KMS-11 (cell line): ENCODE data around the gene TOX2.

Experiments
- H2AFZ ChIP-seq: fragments of 200-600 bp; sonication (generic); 2 replicates; pipeline ENCODE4 v1.6.1; 2016; ENCODE audit warnings: antibody characterized with exemption, mixed run types, low read depth
- H3K27ac ChIP-seq: fragments of 200-600 bp; sonication (generic); 2 replicates; pipeline ENCODE4 v1.6.1; 2016; ENCODE audit warnings: mild to moderate bottlenecking, mixed run types
- H3K27me3 ChIP-seq: fragments of 200-600 bp; sonication (generic); 2 replicates; pipeline ENCODE4 v1.6.1; 2017; ENCODE audit warnings: mild to moderate bottlenecking, low read depth, mixed run types, moderate library complexity; ENCODE audit not compliant: insufficient read depth
- H3K36me3 ChIP-seq: fragments of 200-600 bp; sonication (generic); 2 replicates; pipeline ENCODE4 v1.6.1; 2017; ENCODE audit warnings: mild to moderate bottlenecking, mixed run types; ENCODE audit not compliant: insufficient read depth
- H3K4me1 ChIP-seq: fragments of 200-600 bp; sonication (generic); 2 replicates; pipeline ENCODE4 v1.6.1; 2016; ENCODE audit warnings: mild to moderate bottlenecking, low read depth, mixed run types; ENCODE audit not compliant: poor library complexity, severe bottlenecking
- H3K4me2 ChIP-seq: fragments of 200-600 bp; sonication (generic); 2 replicates; pipeline ENCODE4 v1.7.0; 2016; ENCODE audit warnings: mild to moderate bottlenecking, mixed run types
- H3K4me3 ChIP-seq: fragments of 200-600 bp; sonication (generic); IDR thresholded peaks from 2 replicates; pipeline ENCODE4 v1.6.1; 2017; ENCODE audit warnings: low read depth, low read length, mixed read lengths; ENCODE audit not compliant: insufficient read depth
- H3K79me2 ChIP-seq: fragments of 200-600 bp; sonication (generic); 2 replicates; pipeline ENCODE4 v1.6.1; 2016; ENCODE audit warnings: low read depth, mixed run types; ENCODE audit not compliant: insufficient read depth
- H3K9ac ChIP-seq: fragments of 200-600 bp; sonication (generic); 2 replicates; pipeline ENCODE4 v1.6.1; 2016; ENCODE audit warnings: mild to moderate bottlenecking, mixed run types
- H4K20me1 ChIP-seq: fragments of 200-600 bp; sonication (generic); 2 replicates; pipeline ENCODE4 v1.6.1; 2016; ENCODE audit warnings: mild to moderate bottlenecking, mixed run types; ENCODE audit not compliant: insufficient read depth
- CTCF ChIP-seq: fragments of 200-600 bp; sonication (generic); conservative IDR thresholded peaks from 2 replicates; pipeline ENCODE4 v1.6.1; 2017; ENCODE audit warnings: low read depth, mild to moderate bottlenecking, antibody characterized with exemption, low read length, moderate library complexity, mixed read lengths

Gene TOX2

GRCh38 chr20:43975096-43975768 is 60.6 kb downstream of the TOX2 start:
- no peak for TF ChIP-seq CTCF
- Histone ChIP-seq H3K27ac (no peak overlapping the region), H3K9ac (no peak overlapping the region), H3K4me1 (peaks cover 54% of the 10 kb centered on the region), H3K4me3 (no peak overlapping the region), H3K36me3 (no peaks in the 10 kb centered on the region), H3K4me2 (no peak overlapping the region), H2AFZ (no peak overlapping the region), H3K79me2 (peaks cover 11% of the 10 kb centered on the region; the same call in 1 of the 2 replicates), H3K27me3 (no peaks in the 10 kb centered on the region), H4K20me1 (no peaks in the 10 kb centered on the region)

- TF ChIP-seq CTCF, result no peak
- Histone ChIP-seq H3K36me3 (no peaks in the 10 kb centered on the region), H3K27me3 (no peaks in the 10 kb centered on the region), H4K20me1 (no peaks in the 10 kb centered on the region), H3K4me3 (no peak overlapping the region), H3K4me1 (peaks cover 64% of the 10 kb centered on the region), H3K79me2 (no peaks in the 10 kb centered on the region; the same call in 1 of the 2 replicates), H3K27ac (no peak overlapping the region), H3K9ac (no peak overlapping the region), H2AFZ (no peak overlapping the region), H3K4me2 (no peak overlapping the region)
Measured at GRCh38 chr20:43976547-43976946, 61.9 kb downstream of the TOX2 start.

- Histone ChIP-seq H3K4me2 (no peak overlapping the region), H3K9ac (no peak overlapping the region), H4K20me1 (no peaks in the 10 kb centered on the region), H3K27ac (no peak overlapping the region), H3K4me3 (no peak overlapping the region), H3K27me3 (no peaks in the 10 kb centered on the region), H3K4me1 (peaks cover 69% of the 10 kb centered on the region), H3K79me2 (no peaks in the 10 kb centered on the region; the same call in 1 of the 2 replicates), H3K36me3 (no peaks in the 10 kb centered on the region), H2AFZ (no peak overlapping the region)
- TF ChIP-seq CTCF, result no peak
Measured at GRCh38 chr20:43977252-43977651, 62.6 kb downstream of the TOX2 start.

- peak overlapping the region; percentile 3; the same call in 1 of the 2 replicates for H3K4me2 ChIP-seq
- H2AFZ ChIP-seq, result no peak overlapping the region
- no peak overlapping the region for H3K9ac ChIP-seq
- peaks cover 69% of the 10 kb centered on the region for H3K4me1 ChIP-seq
- no peak for TF ChIP-seq CTCF
- H3K79me2 ChIP-seq, result no peaks in the 10 kb centered on the region; the same call in 1 of the 2 replicates
- no peaks in the 10 kb centered on the region for H3K36me3 ChIP-seq
- H3K4me3 ChIP-seq, result no peak overlapping the region
- H3K27ac ChIP-seq, result no peak overlapping the region
- H4K20me1 ChIP-seq, result no peaks in the 10 kb centered on the region
- no peaks in the 10 kb centered on the region for H3K27me3 ChIP-seq
Measured at GRCh38 chr20:43977962-43978361, 63.3 kb downstream of the TOX2 start.
